ENCODE results near the gene TEX51.

Gene TEX51

DNA sequence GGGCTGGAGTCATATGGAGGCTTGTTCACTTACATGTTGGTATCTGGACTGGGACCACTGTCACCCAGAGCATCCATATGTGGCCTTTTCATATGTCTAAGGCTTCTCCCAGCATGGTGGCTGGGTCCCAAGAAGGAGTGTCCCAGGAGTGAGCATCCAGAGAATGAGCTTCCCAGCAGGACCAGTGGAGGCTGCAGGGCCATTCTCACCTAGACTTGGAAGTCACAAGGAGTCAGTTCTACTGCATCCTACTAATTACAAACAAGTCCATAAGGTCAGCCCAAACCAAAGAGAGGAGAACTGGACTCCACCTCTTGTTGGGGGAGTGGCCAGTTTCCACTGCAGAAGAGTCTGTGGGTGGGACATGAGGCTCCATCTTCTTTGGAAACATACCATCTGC is 5.1 kb upstream of the TEX51 start:
- Histone ChIP-seq H3K9ac (ENCODE audit: low read depth, low read length) (no peak overlapping the region), H3K36me3 (ENCODE audit: insufficient read depth, low read length) (no peaks in the 10 kb centered on the region)

GRCh38 chr2:126894082-126894481 is 4.6 kb upstream of the TEX51 start:
- H3K36me3 ChIP-seq (ENCODE audit: insufficient read depth, low read length) = no peaks in the 10 kb centered on the region
- H3K4me1 ChIP-seq (ENCODE audit: insufficient read depth, low read length) = no peaks in the 10 kb centered on the region
- H3K9ac ChIP-seq (ENCODE audit: low read depth, low read length) = no peak overlapping the region
- no peaks in the 10 kb centered on the region for H3K9me3 ChIP-seq (ENCODE audit: control insufficient read depth, insufficient read depth, low read length)

More for the DNA sequence above, 5.1 kb upstream of the TEX51 start:
- Histone ChIP-seq H3K9me3 (ENCODE audit: control insufficient read depth, insufficient read depth, low read length) (no peaks in the 10 kb centered on the region), H3K4me1 (ENCODE audit: insufficient read depth, low read length) (no peaks in the 10 kb centered on the region)

DNA sequence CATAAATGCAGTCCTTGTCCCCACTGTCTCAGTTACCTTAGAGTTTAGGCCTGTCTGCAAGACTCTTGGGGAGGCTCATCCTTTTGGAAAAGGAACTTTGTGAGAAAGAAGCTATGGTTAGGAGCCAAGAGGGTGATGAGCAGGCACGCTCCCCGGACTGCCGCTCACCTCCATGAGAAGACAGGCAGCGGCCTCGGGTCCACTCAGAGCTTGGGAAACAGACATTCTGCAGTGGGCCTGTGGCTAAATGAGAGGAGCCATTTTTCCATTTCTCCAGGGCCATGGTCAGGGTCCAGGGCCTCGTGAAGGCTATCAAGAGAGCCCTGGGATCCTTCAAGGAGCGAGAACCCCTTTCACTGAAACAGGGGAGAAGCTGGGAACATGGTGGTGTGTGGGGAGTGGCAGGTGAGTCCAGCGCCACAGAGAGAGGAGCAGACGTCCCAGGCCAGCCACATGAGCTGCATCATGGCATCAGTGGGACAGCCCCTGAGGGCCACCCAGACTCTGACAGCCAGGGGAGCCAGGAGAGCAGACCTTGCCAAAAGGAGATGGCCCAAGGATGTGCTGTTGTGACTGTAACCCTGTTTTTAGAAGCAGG is 4.0 kb upstream of the TEX51 start:
- H3K36me3 ChIP-seq (ENCODE audit: insufficient read depth, low read length) = no peaks in the 10 kb centered on the region

DNA sequence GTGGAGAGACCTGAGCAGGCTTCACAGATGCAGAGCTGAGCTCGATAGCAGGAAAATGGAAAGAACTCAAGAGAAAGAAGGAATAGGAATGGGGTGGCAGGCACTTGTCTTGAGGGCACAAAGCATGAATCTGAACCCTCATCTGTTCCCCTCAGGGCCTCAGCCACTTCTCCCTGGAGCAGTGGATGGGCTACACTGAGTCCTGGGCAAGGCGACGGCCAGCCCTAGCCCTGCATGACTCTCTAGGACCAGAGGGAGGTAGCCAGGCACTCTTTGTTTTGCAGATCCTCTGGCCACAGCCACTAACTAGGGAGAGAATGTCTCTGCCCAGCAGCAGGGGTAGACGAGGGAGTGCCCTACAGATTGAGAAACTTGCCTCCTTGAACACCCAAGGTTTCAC is 3.4 kb upstream of the TEX51 start:
- Histone ChIP-seq H3K9me3 (ENCODE audit: control insufficient read depth, insufficient read depth, low read length) (no peaks in the 10 kb centered on the region), H3K4me1 (ENCODE audit: insufficient read depth, low read length) (no peaks in the 10 kb centered on the region), H3K36me3 (ENCODE audit: insufficient read depth, low read length) (no peaks in the 10 kb centered on the region), H3K9ac (ENCODE audit: low read depth, low read length) (no peak overlapping the region)

More for the DNA sequence above, 4.0 kb upstream of the TEX51 start:
- Histone ChIP-seq H3K9me3 (ENCODE audit: control insufficient read depth, insufficient read depth, low read length) (no peaks in the 10 kb centered on the region), H3K4me1 (ENCODE audit: insufficient read depth, low read length) (no peaks in the 10 kb centered on the region), H3K9ac (ENCODE audit: low read depth, low read length) (no peak overlapping the region)

DNA sequence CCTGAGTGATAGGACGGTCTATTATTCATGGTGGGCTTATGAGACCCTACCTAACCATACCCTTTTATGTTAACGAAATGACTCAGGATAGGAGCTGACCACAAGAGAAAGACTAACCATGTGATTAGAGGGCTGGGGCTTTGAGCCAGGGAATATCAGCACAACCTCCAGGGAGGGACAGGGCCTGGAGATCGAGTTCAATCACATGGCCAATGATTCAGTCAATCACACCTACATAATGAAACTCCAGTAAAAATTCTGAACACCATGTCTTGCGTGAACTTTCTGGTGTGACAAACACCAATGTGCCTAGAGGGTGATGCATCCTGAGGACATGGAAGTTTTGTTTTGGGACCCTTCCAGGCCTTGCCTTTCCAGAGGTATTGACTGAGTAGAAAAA is 2.2 kb upstream of the TEX51 start:
- Histone ChIP-seq H3K36me3 (ENCODE audit: insufficient read depth, low read length) (no peaks in the 10 kb centered on the region), H3K4me1 (ENCODE audit: insufficient read depth, low read length) (no peaks in the 10 kb centered on the region), H3K9ac (ENCODE audit: low read depth, low read length) (no peak overlapping the region), H3K9me3 (ENCODE audit: control insufficient read depth, insufficient read depth, low read length) (no peaks in the 10 kb centered on the region)

- Histone ChIP-seq H3K4me1 (ENCODE audit: insufficient read depth, low read length) (no peaks in the 10 kb centered on the region), H3K9ac (ENCODE audit: low read depth, low read length) (no peak overlapping the region), H3K9me3 (ENCODE audit: control insufficient read depth, insufficient read depth, low read length) (peaks cover 6% of the 10 kb centered on the region; the same call in 1 of the 2 replicates), H3K36me3 (ENCODE audit: insufficient read depth, low read length) (no peaks in the 10 kb centered on the region)
Measured at GRCh38 chr2:126899616-126900185, 1.0 kb downstream of the TEX51 start.

GRCh38 chr2:126900646-126901319 is 2.1 kb downstream of the TEX51 start:
- H3K9ac ChIP-seq (ENCODE audit: low read depth, low read length) = no peak overlapping the region
- H3K9me3 ChIP-seq (ENCODE audit: control insufficient read depth, insufficient read depth, low read length) = peaks cover 6% of the 10 kb centered on the region; the same call in 1 of the 2 replicates
- no peaks in the 10 kb centered on the region for H3K36me3 ChIP-seq (ENCODE audit: insufficient read depth, low read length)
- H3K4me1 ChIP-seq (ENCODE audit: insufficient read depth, low read length) = no peaks in the 10 kb centered on the region

DNA sequence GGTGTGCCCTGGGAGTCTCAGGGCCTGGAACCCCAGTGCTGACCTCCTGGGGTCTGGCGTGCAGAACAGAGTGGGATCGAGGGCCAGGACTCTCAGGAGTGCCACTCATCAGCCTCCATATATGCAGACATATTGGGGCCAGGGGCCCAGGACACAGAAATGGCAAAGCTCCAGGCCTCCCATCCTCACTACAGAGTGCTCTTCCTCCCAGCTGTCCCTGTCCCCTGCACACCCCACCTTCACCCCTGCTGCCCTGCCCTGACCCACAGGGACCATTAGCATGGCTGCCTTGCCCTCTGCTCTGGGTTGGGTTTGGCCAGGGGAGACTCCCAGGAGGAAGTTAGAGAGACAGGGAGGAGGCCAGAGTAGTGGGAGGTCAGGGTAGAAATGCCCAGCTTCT is 2.8 kb downstream of the TEX51 start:
- H3K9ac ChIP-seq (ENCODE audit: low read depth, low read length) = no peak overlapping the region
- H3K9me3 ChIP-seq (ENCODE audit: control insufficient read depth, insufficient read depth, low read length) = peaks cover 6% of the 10 kb centered on the region; the same call in 1 of the 2 replicates
- H3K4me1 ChIP-seq (ENCODE audit: insufficient read depth, low read length) = no peaks in the 10 kb centered on the region
- H3K36me3 ChIP-seq (ENCODE audit: insufficient read depth, low read length) = no peaks in the 10 kb centered on the region

DNA sequence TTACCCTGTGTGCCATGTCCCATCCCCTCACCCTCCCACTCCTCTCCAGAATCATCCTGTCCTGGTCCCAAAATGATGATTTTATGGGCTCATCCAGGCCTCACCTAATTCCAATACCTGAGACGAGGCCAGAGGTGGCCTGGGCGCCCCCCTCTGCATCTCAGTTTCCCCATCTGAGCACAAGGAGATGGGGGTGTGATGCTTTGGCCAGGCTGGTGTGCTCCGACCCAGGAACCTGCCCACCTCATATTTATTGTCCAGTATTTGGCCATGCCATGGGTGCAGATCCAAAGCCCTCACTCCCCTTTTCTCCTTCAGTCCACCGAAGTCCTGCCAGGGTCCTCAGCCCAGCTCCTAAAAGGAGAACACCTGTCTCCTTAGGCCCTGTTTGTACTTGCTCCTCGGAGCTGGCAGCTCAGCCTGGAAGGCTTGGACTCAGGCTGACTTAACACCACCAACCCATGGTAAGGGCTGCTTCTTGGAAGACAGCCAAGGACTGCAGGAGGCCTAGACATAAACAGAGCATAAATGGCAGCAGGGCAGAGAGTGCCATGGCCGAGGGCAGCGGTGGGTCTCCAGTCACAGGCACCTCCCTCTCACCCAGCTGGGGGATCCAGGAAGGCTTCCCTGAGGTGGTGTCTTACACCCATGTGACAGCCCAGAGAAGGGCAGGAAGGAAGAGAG is 3.6 kb downstream of the TEX51 start:
- no peaks in the 10 kb centered on the region for H3K36me3 ChIP-seq (ENCODE audit: insufficient read depth, low read length)
- H3K4me1 ChIP-seq (ENCODE audit: insufficient read depth, low read length) = no peaks in the 10 kb centered on the region
- peaks cover 6% of the 10 kb centered on the region; the same call in 1 of the 2 replicates for H3K9me3 ChIP-seq (ENCODE audit: control insufficient read depth, insufficient read depth, low read length)
- no peak overlapping the region for H3K9ac ChIP-seq (ENCODE audit: low read depth, low read length)

- no peaks in the 10 kb centered on the region for H3K36me3 ChIP-seq (ENCODE audit: insufficient read depth, low read length)
- peaks cover 6% of the 10 kb centered on the region; the same call in 1 of the 2 replicates for H3K9me3 ChIP-seq (ENCODE audit: control insufficient read depth, insufficient read depth, low read length)
- H3K4me1 ChIP-seq (ENCODE audit: insufficient read depth, low read length) = no peaks in the 10 kb centered on the region
- no peak overlapping the region for H3K9ac ChIP-seq (ENCODE audit: low read depth, low read length)
Measured at GRCh38 chr2:126902859-126903258, 4.2 kb downstream of the TEX51 start.

- no peaks in the 10 kb centered on the region for H3K4me1 ChIP-seq (ENCODE audit: insufficient read depth, low read length)
- no peaks in the 10 kb centered on the region for H3K36me3 ChIP-seq (ENCODE audit: insufficient read depth, low read length)
- peaks cover 6% of the 10 kb centered on the region; the same call in 1 of the 2 replicates for H3K9me3 ChIP-seq (ENCODE audit: control insufficient read depth, insufficient read depth, low read length)
- no peak overlapping the region for H3K9ac ChIP-seq (ENCODE audit: low read depth, low read length)
Measured at GRCh38 chr2:126905991-126906390, 7.3 kb downstream of the TEX51 start.

DNA sequence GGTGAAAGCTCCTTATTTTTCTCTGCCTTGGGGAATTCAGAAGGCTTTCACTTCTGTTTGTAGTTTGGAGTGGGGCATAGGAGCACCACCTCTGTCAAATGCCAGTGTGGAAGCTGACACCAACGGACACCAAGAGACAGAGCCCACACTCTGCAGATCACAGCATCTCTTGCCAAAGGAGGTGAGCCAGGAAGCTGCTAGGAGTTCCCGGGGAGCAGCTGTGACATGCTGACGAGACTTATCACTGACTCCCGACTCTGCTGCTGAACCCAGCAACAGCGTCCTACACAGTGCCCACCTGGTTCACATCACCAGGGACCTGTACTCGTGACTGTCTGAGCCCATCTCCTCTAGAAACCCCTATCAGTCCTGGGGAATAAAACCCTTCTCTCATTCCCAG is 8.1 kb downstream of the TEX51 start:
- Histone ChIP-seq H3K9me3 (ENCODE audit: control insufficient read depth, insufficient read depth, low read length) (peaks cover 6% of the 10 kb centered on the region; the same call in 1 of the 2 replicates), H3K36me3 (ENCODE audit: insufficient read depth, low read length) (no peaks in the 10 kb centered on the region), H3K4me1 (ENCODE audit: insufficient read depth, low read length) (no peaks in the 10 kb centered on the region), H3K9ac (ENCODE audit: low read depth, low read length) (no peak overlapping the region)

GRCh38 chr2:126907671-126908070 is 9.0 kb downstream of the TEX51 start:
- Histone ChIP-seq H3K9ac (ENCODE audit: low read depth, low read length) (no peak overlapping the region), H3K9me3 (ENCODE audit: control insufficient read depth, insufficient read depth, low read length) (peaks cover 6% of the 10 kb centered on the region; the same call in 1 of the 2 replicates), H3K36me3 (ENCODE audit: insufficient read depth, low read length) (no peaks in the 10 kb centered on the region), H3K4me1 (ENCODE audit: insufficient read depth, low read length) (no peaks in the 10 kb centered on the region)

DNA sequence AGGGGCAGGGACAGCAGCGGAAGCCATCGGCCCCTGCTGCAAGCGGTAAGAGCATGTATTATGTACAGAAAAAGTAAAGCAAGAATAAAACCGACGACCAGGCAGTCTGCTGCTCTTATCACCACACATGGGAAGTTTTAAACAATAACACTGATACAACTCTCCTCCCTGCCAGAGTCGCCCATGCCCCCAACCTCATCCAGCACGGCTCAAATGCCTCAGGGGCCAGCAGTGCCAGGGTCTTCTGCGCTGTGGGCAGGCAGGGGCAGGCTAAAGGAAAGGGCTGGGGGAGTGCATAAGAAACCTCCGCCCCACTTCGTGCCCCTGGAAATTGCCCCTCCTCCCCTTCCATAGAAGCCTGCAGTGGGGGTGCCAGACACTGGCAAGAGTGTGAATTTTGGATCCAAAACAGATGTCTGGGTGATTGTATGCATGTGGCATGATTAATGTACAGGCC is 10.1 kb downstream of the TEX51 start:
- no peaks in the 10 kb centered on the region for H3K4me1 ChIP-seq (ENCODE audit: insufficient read depth, low read length)
- H3K36me3 ChIP-seq (ENCODE audit: insufficient read depth, low read length) = no peaks in the 10 kb centered on the region
- peaks cover 6% of the 10 kb centered on the region for H3K9me3 ChIP-seq (ENCODE audit: control insufficient read depth, insufficient read depth, low read length)
- H3K9ac ChIP-seq (ENCODE audit: low read depth, low read length) = no peak overlapping the region

Measured in ES-I3 (cell line).